Measurements from ENCODE around the gene ALDH3B1.

ALDH3B1 gene

GRCh38 chr11:68076371-68077042 lies 66.4 kb downstream of the ALDH3B1 start:
- DNase-seq, result no peak

GRCh38 chr11:68077617-68078582 lies 67.8 kb downstream of the ALDH3B1 start:
- no peak for DNase-seq

Measured in EL (cell line).